Dedifferentiated amniotic fluid mesenchymal stem cell (primary cell): ENCODE data around the gene GLIS1.

Source experiments
- DNase-seq: peaks from one replicate; pipeline ENCODE4 v3.0.0-alpha.2; 2016; ENCODE audit errors: extremely low spot score

Gene GLIS1

DNA sequence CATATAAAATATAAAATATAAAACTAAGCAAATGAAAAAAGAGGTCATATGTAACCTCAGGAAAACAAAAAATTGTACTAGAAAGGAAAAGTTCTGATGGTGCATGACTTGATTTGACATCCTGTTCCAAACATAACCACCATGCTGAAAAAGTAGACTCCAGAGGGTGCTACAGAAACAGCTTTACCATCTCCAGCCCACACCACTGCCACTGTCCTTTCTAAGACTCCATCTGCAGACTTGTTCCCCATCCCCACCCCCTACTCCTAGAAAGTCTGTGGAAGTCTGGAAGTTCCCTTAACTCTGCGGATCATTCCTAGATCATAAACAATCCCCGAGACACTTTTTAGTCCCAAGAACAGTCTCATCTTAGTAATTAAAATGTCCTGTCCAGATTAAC is 20.5 kb downstream of the GLIS1 start:
- DNase-seq = no peak

- DNase-seq = no peak
Measured at GRCh38 chr1:53717025-53717804, 21.7 kb downstream of the GLIS1 start.

DNA sequence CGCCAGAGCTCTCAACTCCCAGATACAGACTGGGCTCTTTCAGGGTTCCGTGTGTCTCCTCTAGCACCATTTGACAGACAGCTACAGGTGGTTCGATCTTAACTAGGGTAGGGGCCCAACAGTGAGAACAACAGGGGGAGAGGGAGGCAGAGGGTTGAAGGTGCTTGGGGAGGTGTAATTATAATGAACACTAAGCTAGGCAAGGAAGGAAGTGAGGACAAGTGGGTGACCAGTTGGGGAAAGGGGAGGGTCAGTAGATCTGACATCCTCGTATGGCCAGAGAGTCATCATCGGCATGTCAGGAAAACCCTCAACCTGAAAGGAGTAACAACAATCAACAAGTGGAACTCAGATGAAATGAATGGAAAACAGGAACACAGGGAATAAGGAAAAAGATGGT is 22.8 kb downstream of the GLIS1 start:
- no peak for DNase-seq

- DNase-seq = no peak
Measured at GRCh38 chr1:53715478-53715877, 23.5 kb downstream of the GLIS1 start.

DNA sequence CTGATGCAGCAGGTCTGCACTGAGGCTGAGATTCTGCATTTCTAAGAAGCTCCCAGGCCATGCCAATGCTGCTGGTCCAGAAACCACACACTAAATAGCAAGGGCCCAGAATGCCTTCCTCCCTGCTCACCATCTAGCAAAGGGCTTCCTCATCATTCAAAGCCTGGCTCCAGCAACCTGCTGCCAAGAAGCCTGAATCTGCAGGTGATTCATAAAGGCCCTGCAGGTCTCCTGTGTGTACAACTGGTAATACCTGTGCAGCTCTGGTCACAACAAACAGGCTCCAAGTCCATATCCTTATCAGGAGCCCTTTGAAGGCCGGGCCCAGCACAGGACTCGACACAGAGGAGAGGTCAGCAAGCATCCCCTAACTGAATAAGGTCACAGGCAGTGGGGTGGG is 26.7 kb downstream of the GLIS1 start:
- DNase-seq = no peak

GRCh38 chr1:53710584-53710983 is 28.4 kb downstream of the GLIS1 start:
- no peak for DNase-seq

DNA sequence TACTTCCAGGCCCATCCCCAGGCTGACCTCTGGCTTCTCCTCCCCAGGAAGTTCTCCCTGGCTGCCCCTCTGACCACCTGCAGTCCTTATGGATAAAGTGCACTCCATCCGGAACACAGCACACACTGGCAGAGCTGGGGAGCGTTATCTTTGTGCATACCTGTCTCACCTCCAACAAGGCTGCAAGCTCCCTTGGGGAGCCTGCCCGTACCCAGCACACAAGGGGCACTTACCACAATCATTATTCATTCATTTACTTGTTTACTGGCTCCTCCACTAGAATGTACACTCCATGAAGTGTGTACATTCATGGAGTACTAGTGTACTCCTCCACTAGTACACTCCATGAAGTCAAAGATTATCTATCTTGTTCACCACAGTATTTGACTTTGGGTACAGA is 30.3 kb downstream of the GLIS1 start:
- no peak for DNase-seq

DNA sequence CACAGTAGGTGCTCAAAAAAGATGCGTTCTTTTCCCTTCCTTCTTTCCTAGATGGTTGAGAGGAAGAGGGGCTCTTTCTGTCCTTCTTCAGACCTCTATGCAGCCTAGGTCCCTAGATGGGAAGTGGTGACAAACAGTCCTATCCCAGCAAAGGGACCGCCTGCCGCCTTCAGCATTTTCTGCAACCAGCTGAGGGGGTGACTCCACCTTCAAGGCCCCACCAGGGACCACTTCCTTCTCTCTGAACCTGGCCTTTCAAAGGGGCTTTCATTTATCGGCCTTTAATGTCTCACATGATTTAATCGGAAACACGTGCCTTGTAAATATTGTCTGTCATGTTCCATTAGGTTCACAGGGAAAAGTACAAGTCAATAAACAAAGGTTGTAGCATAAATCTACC is 32.6 kb downstream of the GLIS1 start:
- DNase-seq = no peak

DNA sequence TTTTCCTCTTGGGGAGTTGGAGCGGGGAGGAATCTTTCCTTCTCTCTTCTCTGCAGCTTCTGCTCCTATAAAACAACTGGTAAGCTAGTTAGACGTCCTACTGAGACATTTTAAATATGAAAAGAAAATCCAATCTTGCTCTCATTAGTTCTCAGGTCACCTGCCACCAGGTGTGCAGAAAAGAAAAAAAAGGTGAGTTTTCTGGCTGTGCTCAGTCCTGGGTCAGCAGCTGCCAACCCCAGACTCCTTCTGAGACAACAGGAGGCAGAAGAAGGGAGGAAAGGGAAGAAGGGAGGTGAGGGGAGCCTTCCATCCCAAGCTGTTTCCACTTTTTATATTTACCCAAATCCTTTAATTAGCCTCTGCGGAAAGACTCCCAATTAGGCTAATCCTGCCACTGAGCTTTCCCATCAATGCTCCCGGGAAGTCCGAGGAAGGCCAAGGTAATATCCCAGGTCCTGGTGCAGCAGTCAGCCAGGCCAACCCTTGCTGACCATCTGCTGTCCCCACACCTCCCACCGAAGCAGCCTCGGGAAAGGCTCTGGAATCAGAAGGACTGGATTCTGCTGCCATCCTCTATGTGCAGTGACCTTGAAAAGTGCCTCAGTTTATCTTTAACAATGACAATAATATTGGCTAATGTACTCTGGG is 33.4 kb downstream of the GLIS1 start:
- DNase-seq = no peak

DNA sequence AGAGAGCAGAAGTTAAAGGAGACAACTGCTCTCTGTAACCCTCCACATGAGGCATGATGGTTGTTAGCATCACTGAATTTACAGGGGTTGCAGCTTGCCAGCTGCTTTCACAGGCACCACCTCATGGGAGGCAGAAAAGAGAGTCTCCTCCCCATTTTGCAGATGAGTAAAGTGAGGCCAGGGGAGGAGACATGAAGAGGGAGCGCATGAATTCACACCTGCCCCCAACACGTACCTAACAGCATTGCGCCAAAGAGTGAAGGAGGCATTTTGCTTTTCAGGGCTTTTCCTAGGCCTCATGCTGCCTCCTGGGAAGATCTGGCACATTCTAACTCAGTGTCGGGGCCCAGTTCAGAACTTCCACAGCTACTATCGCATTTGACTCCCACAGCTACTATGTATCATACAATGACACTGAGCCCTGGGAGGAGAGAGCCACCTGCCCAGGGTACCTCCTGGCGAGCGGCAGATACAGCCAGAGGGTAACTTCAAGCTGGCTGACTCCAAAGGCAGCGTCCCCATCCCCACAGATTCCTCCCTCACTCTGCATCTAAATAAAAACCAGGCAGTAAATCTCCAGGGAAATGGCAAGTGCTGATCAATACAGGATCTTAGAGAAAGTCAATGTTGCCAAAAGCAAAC is 34.0 kb downstream of the GLIS1 start:
- no peak for DNase-seq

DNA sequence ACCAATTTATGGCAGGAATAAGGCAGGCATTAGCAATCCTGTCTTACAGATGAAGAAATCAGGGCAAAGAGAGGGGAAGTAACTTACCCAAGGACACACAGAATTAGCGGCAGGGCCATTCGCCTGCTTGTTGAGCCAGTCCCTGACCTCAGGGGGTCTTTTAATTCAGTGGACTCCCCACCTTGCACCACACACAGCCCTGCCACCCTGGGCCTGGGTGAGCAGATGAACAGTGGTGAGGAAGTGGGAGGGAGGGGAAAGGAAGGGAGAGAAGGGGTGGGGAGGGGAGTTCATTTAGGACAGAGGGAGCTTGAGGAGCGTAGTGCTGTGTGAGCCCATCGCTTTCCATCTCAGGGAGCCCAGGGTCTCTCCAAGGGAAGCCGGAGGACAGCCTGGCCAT is 34.7 kb downstream of the GLIS1 start:
- no peak for DNase-seq

GRCh38 chr1:53703174-53703573 is 35.8 kb downstream of the GLIS1 start:
- no peak for DNase-seq

GRCh38 chr1:53702341-53702740 is 36.6 kb downstream of the GLIS1 start:
- DNase-seq = no peak

DNA sequence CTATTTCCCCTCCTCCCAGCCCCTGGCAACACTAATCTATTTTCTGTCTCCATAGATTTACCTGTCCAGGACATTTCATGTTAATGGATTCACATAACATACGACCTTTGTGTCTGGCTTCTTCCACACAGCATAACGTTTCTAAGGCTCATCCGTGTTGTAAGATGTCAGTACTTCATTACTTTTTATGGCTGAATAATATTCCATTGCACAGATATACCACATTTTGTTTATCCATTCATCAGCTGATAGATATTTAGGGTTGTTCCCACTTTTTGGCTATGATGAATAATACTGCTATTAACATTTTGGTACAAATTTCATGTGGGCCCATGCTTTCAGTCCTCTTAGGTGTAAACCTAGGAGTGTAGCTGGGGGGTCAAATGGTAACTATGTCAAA is 38.2 kb downstream of the GLIS1 start:
- DNase-seq = no peak

DNA sequence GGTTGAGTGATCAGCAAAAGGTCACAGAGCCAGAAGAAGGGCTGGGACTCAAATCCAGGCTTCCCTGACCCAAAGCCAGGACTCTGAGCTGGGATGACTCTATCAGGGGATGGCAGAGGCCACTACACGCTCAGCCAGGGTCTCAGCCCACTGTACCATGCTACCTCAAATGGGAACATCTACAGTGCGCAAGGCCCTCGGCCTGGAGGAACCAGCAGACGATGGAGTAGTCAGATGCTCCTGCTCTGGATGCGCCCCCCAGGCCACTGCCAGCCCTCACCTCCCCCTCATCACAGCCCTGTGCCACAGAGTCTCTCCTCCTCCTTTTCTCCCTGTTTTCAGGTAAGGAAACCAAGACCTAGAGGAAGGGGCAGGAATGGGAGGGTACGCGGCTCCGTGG is 39.0 kb downstream of the GLIS1 start:
- no peak for DNase-seq

DNA sequence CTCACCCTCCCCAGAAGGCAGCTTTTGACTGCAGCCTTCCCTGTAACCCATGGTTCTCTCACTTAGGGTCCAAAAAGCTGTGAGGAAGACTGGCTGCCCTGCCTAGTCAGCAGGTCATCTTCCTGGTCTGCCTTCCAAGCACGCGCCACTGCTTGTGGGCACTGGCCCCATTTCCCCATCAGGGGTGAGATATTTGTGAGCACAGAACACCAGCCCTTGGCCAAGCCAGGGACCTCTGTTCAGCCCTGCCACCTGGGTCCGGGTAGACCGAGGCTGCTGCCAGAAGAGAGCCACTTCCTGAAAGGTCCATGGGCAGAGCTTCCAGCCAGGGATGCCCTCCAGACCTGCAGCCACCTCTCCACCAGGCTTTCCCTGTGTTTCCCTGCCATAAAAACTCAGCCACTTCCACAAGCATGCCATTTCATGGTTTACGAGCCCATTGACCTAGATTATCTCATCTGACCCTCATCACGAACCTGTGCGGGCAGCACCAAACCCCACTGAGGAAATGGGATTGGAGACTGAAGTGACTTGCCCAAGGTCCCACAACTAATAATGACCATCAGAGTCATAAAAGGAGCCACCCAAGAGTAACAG is 40.5 kb downstream of the GLIS1 start:
- DNase-seq = no peak

DNA sequence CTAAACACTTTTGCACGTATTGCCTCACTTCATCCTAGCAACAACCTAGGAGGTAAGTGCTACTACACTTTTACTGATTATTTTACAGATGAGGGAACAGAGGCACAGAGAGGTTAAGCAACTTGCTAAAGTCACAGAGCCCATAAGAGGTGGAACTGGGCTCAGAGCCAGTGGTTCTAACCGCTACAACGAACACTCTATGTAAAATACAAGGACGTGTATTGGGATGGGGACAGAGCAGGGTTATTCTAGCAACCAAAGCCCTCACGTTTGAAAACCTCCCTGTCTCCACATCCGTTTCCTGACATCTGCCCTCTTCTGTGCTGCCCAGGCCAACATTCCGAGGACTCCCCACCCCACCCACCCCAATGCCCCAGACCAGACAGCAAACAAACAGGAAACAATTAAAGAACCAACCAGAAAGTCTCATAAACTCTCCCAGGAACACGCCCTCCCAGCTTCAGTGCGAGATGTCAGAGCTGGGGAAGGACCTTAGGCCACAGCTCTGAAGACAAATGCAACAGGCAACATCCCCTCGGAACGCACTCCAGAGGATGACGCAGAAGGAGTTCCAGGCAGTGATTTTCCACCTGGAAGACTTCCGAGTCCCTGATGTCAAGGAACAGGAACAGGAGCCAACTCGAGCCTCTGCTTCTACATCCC is 41.1 kb downstream of the GLIS1 start:
- DNase-seq = no peak

GRCh38 chr1:53696990-53697389 is 42.0 kb downstream of the GLIS1 start:
- DNase-seq = no peak

- no peak for DNase-seq
Measured at GRCh38 chr1:53696571-53696970, 42.4 kb downstream of the GLIS1 start.

GRCh38 chr1:53696051-53696450 is 42.9 kb downstream of the GLIS1 start:
- DNase-seq = no peak

- DNase-seq = no peak
Measured at GRCh38 chr1:53695116-53695515, 43.8 kb downstream of the GLIS1 start.

DNA sequence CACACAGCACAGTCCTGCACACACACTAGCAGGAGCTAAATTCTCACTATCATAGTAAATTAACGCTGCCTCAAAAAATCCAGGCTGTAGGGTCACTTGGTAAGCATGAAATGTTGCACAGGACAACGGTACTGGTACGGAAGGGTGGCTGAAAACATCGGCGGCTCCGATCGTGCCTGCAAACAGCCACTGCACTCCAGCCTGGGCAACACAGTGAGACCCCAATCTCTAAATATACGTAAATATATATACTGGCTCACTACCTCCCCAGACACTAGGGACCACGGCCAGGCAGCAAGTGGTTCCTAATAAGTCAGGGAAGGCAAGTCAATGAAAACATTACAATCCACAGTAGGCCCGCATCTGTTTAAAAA is 44.3 kb downstream of the GLIS1 start:
- DNase-seq = no peak
